Mesenteric fat pad (tissue), 1 donor: ENCODE data around the gene MTMR12. TPM values are rescaled to one million over a fixed set of nuclear protein-coding genes. Genes with fewer than 3 reads are reported as not detected.

Experiments
- DNase-seq: peaks from one replicate; pipeline ENCODE4 v3.0.0-alpha.2; 2020; ENCODE audit warnings: low spot score
- total RNA-seq: library from RNA; stranded (reverse); fragmentation: NEBNext Ultra II Directional; extraction: Animal tissue kit (Norgen Biotek cat#: 25700); gene quantifications from one replicate; pipeline ENCODE4 v1.2.1, GENCODE V29; 2021
- donor health status: DM: yes; HTN: yes; CAD: no.

MTMR12 gene
- total RNA-seq, 1 donor from 2014 or later: 95.1 TPM

DNA sequence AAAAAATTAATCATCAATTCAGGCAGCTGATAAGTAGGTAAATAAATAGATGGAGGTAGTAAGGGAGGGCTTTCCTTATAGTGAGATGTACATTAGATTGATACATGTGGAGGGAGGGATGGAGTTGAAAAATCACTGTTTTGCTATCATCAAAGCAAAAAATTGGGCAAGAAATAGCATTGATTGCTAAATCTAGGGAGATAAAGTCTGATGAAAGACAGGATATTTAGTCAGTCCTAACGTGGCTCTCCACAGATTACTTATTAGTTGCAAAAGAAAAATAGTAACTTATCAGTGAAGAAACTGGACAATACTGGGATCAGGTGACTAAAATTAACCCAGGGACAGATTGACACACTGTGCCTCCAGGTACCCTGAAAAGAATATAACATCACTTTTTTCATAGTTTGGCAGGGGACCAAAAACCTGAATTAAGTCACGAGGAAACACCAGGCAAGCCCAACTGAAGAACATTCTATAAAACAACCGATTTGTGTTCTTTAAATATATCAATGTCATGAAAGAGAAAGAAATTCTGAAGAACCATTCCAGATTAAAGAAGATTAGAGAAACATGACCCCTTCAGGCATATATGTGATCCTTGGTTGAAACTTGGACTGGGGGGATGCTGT lies 111.5 kb downstream of the MTMR12 start:
- DNase-seq: no peak

DNA sequence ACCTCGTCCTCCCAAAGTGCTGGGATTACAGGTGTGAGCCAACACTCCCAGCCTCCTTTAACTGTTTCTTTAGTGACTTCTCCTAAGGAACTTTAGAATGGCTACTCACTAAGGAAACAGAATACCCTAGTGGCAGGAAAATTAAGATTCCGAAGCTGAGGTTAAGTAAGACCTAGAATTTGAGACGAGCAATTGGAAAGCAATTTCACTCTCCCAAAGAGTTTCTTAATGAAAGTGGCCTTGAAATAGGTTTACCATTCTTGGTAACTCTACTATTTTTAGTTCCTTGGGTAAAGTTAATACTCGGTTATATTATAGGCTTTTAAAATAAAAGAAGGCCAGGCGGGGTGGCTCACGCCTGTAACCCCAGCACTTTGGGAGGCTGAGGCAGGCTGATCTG lies 115.7 kb downstream of the MTMR12 start:
- no peak for DNase-seq

DNA sequence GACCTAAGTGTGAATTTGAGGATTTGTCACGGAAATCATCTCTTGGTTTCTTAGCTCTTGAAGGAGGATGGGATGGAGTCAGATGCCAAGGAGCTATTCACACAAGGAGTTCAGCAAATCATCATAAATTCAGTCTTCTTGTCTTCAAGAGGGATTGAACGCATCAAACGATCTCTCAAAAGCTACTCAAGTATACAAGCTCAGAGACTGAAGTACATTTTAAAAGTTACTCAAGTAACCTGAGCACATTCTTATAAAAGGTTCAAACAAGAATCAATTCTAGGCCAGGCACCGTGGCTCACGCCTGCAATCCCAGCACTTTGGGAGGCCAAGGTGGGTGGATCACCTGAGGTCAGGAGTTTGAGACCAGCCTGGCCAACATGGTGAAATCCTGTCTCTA lies 117.5 kb downstream of the MTMR12 start:
- no peak for DNase-seq

DNA sequence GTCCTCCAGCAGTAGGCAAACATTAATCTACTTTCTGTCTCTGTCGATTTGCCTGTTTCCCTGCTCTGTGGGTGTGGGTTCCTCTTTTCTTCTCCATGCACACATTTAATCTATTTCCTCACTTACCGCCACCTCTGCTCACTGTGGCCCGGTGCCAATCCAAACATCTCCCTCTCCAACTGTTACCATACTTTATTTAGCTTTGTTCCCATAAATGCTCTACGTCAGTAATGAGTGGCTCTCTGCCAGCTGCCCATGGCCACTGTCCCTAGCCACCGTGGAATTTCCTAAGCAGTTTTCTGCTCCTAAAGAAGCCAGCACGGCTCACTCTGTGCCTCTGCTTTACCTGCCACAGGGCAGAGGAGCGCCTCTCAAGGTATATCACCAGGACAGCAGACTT lies 119.1 kb downstream of the MTMR12 start:
- DNase-seq: no peak

DNA sequence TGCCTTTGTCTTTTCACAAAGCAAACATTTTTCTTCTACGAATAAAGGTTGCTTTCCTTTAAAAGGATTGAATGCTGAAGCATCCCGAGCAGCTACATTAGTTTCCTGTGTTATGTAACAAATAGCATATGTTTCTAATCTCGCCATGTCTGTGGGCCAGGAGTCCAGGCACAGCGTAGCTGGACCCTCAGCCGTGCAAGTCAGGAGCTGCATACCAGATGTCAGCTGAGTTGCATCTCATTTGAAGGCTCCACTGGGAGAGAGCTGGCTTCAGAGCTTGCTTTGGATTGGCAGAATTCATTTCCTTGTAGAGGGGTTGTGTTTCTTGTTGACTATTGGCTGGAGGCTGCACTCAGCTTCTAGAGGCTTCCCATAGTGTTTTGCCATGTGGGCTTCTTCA lies 122.6 kb downstream of the MTMR12 start:
- no peak for DNase-seq

DNA sequence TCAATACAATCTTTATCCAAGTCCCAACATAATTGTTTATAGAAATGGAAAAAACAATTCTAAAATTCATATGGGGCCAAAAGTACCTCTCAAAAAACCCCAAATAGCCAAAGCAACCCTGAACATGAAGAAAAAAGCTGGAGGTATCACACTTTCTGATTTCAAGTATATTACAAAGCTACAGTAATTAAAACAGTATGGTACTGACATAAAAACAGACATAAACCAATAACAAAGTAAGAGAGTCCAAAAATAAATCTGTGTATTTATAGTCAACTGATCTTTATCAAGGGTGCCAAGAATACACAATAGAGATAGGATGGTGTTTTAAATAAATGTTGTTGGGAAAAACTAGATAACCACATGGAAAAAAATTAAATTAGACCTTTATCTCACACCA lies 125.1 kb downstream of the MTMR12 start:
- no peak for DNase-seq

DNA sequence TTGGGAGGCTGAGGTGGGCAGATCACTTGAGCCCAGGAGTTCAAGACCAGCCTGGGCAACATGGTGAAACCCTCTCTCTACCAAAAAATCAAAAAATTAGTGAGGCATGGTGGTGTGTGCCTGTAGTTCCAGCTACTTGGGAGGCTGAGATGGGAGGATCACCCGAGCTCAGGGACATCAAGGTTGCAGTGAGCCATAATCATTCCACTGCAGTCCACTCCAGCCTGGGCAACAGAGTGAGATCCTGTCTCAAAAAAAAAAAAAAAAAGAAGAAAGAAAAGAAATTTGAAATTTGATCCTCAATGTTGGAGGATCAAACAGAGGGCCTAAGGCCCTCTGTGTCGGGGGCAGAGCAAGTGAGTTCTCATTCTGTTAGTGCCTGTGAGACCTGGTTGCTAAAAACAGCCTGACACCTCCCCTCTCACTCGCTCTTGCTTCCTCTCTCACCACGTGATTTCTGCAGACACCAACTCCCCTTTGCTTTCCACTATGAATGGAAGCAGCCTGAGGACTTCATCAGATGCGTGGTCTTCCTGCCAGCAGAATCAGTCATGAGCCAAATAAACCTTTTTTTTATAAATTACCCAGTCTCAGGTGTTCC lies 130.2 kb downstream of the MTMR12 start:
- no peak for DNase-seq

Other genes with a start within 250 kb of the MTMR12 start
- gene GOLPH3, start 138.6 kb downstream of the MTMR12 start, total RNA-seq: 120 TPM
- 78.5 TPM for gene ZFR, start 131.8 kb upstream of the MTMR12 start, total RNA-seq